SK-N-MC (cell line): Measurements from ENCODE around the gene RECQL.

Experiments
- EZH2 ChIP-seq: fragments of 200-600 bp; sonication (generic); IDR thresholded peaks from one replicate; pipeline ENCODE4 v1.6.1; 2017; ENCODE audit warnings: antibody characterized with exemption
- POLR2AphosphoS5 ChIP-seq: IDR thresholded peaks from 2 replicates; pipeline ENCODE4 v1.6.1; 2012; ENCODE audit warnings: mild to moderate bottlenecking, low read depth, low read length, borderline replicate concordance

DNA sequence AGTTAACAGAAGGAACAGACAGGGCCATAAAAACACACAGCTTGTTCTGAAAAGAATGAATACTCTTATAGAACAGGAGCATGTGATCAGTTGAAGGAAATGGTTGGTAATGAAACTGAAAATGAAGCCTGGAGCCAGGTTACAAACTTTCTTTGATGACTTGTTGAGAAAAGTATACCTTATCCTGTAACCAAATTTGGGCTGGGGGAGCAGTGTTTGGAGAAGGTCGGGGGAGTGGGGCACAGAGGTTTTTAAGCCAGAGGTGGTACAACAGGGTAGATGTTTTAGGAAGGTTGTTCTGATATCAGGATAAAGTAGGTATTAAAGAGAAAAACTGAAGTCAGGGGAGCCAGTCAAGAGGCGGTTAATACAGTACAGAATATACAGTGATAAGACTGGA lies 8.3 kb upstream of the RECQL start:
- TF ChIP-seq POLR2AphosphoS5 (no peak), EZH2 (no peak)
